H1 (cell line): ENCODE results near the gene RWDD4.

Experiments used
- CHD2 ChIP-seq: IDR thresholded peaks from 2 replicates; pipeline ENCODE4 v1.6.1; 2012; ENCODE audit warnings: low read length, improper control_type of control experiment
- CTCF ChIP-seq, 3 experiments: IDR thresholded peaks; 1 replicate in 2 of 3; 2 replicates in 1 of 3; pipeline versions ENCODE4 v1.5.1 to v1.6.1; 2011; ENCODE audit warnings: low read length in 3 of 3, mild to moderate bottlenecking in 3 of 3, inconsistent platforms in 2 of 3, low read depth in 1 of 3, moderate library complexity in 1 of 3; ENCODE audit not compliant: insufficient read depth in 1 of 3; ENCODE audit errors: control extremely low read depth in 1 of 3
- RAD21 ChIP-seq, 2 experiments: IDR thresholded peaks in 1 of 2; conservative IDR thresholded peaks in 1 of 2; 2 replicates each; pipeline ENCODE4 v1.6.1; 2011; ENCODE audit warnings: low read depth in 2 of 2, low read length in 2 of 2, improper control_type of control experiment in 1 of 2, inconsistent platforms in 1 of 2, mild to moderate bottlenecking in 1 of 2, moderate library complexity in 1 of 2
- USF2 ChIP-seq: IDR thresholded peaks from 2 replicates; pipeline ENCODE4 v1.6.1; 2011; ENCODE audit warnings: low read length, improper control_type of control experiment

GRCh38 chr4:183645326-183645725 lies 13.7 kb downstream of the RWDD4 start:
- no peak for TF ChIP-seq CHD2
- TF ChIP-seq CTCF (IDR thresholded peaks at IDR 0.05; ENCODE audit: control extremely low read depth in 1 of 3, insufficient read depth in 1 of 3, low read depth in 1 of 3, low read length in 3 of 3): no peak
- TF ChIP-seq RAD21 (IDR thresholded peaks at IDR 0.05 in 1 of 2, conservative IDR thresholded peaks at IDR 0.05 in 1 of 2; ENCODE audit: low read depth in 2 of 2, low read length in 2 of 2): no peak
- TF ChIP-seq USF2: no peak
